H1 (cell line): ENCODE data around the gene AHR. TPM values are rescaled to one million over a fixed set of nuclear protein-coding genes. Genes with fewer than 3 reads are reported as not detected.

Source experiments
- CTCF ChIA-PET: fragments of 300-600 bp; sonication (Branson Sonifier 250); formaldehyde crosslinking; loops from one replicate; lab custom pipeline; 2021; ENCODE audit not compliant: partially characterized antibody; lab: Charles Lee
- POLR2A ChIA-PET: fragments of 300-600 bp; sonication (Branson Sonifier 250); formaldehyde crosslinking; loops from one replicate; lab custom pipeline; 2021; ENCODE audit warnings: inconsistent platforms; ENCODE audit not compliant: partially characterized antibody; lab: Charles Lee
- DNase-seq, 2 experiments: peaks; one replicate each; pipeline versions ENCODE4 v3.0.0 to v3.0.0-alpha.2; 2010 to 2022; ENCODE audit warnings: low spot score in 2 of 2, low read depth in 1 of 2, mixed read lengths in 1 of 2
- FAIRE-seq: peaks from 2 replicates; lab custom pipeline; 2011; peaks lifted over from hg19 to GRCh38; lab: Jason Lieb, UNC
- H2AFZ ChIP-seq: 2 replicates; pipeline ENCODE4 v1.8.1; 2012; ENCODE audit warnings: low read length, inconsistent platforms
- H2AK5ac ChIP-seq: 2 replicates; pipeline ENCODE4 v1.6.1; 2013; ENCODE audit warnings: low read depth, low read length
- H2BK120ac ChIP-seq: replicated peaks from 2 replicates; pipeline ENCODE3; 2013; ENCODE audit warnings: low read depth, low read length, inconsistent platforms
- H2BK12ac ChIP-seq: 2 replicates; pipeline ENCODE4 v1.6.1; 2013; ENCODE audit warnings: low read depth, low read length
- H2BK15ac ChIP-seq: 2 replicates; pipeline ENCODE4 v1.6.1; 2013; ENCODE audit warnings: low read length
- H2BK20ac ChIP-seq: 2 replicates; pipeline ENCODE4 v1.6.1; 2013; ENCODE audit warnings: low read length
- H2BK5ac ChIP-seq: 2 replicates; pipeline ENCODE4 v1.6.1; 2013; ENCODE audit warnings: low read depth, low read length
- H3K14ac ChIP-seq: 2 replicates; pipeline ENCODE4 v1.6.1; 2013; ENCODE audit warnings: inconsistent platforms; ENCODE audit not compliant: insufficient read length
- H3K18ac ChIP-seq: 2 replicates; pipeline ENCODE4 v1.6.1; 2013; ENCODE audit warnings: low read length; ENCODE audit errors: extremely low read depth
- H3K23ac ChIP-seq: 2 replicates; pipeline ENCODE4 v1.6.1; 2013; ENCODE audit warnings: inconsistent platforms; ENCODE audit not compliant: insufficient read length
- H3K23me2 ChIP-seq: 2 replicates; pipeline ENCODE4 v1.6.1; 2013; ENCODE audit warnings: low read depth, low read length
- H3K27ac ChIP-seq: 2 replicates; pipeline ENCODE4 v1.6.1; 2011; ENCODE audit warnings: low read depth, low read length, inconsistent platforms
- H3K27me3 ChIP-seq, 4 experiments: replicated peaks in 1 of 4; 1 replicate in 1 of 4; 2 replicates in 3 of 4; pipeline versions ENCODE4 v1.6.1 to v1.8.1; 2011 to 2013; ENCODE audit warnings: low read length in 3 of 4, mild to moderate bottlenecking in 3 of 4, inconsistent platforms in 2 of 4, mixed read lengths in 2 of 4, moderate library complexity in 1 of 4; ENCODE audit not compliant: control insufficient read depth in 3 of 4, insufficient read depth in 3 of 4; ENCODE audit errors: extremely low read depth in 1 of 4
- H3K36me3 ChIP-seq, 4 experiments: 2 replicates each; pipeline versions ENCODE4 v1.6.1 to v1.8.1; 2011 to 2013; ENCODE audit warnings: mild to moderate bottlenecking in 4 of 4, low read length in 3 of 4, moderate library complexity in 2 of 4, control low read depth in 1 of 4, inconsistent platforms in 1 of 4; ENCODE audit not compliant: insufficient read depth in 4 of 4, control insufficient read depth in 2 of 4
- H3K4ac ChIP-seq: replicated peaks from 2 replicates; pipeline ENCODE3; 2013; ENCODE audit warnings: low read length, low read depth, mixed read lengths, inconsistent platforms; ENCODE audit not compliant: insufficient read length
- H3K4me1 ChIP-seq, 4 experiments: replicated peaks in 1 of 4; 1 replicate in 1 of 4; 2 replicates in 3 of 4; pipeline versions ENCODE4 v1.6.1 to v1.8.1; 2011 to 2013; ENCODE audit warnings: low read length in 3 of 4, inconsistent platforms in 2 of 4, mixed read lengths in 1 of 4; ENCODE audit not compliant: insufficient read depth in 4 of 4, control insufficient read depth in 3 of 4
- H3K4me2 ChIP-seq, 2 experiments: 2 replicates each; pipeline versions ENCODE4 v1.6.1 to v1.8.1; 2011 to 2013; ENCODE audit warnings: low read depth in 2 of 2, low read length in 2 of 2, control low read depth in 1 of 2, inconsistent platforms in 1 of 2, mild to moderate bottlenecking in 1 of 2; ENCODE audit not compliant: insufficient read depth in 1 of 2
- H3K4me3 ChIP-seq, 4 experiments: fragments of 200-600, 300-600 bp in 1 of 4; sonication (generic), shearing (Covaris generic), sonication (Bioruptor Twin) in 1 of 4; 2 replicates each; pipeline versions ENCODE4 v1.5.1 to v1.8.1; 2011 to 2016; ENCODE audit warnings: low read length in 4 of 4, low read depth in 3 of 4, control low read depth in 2 of 4, inconsistent platforms in 2 of 4, mild to moderate bottlenecking in 2 of 4, mixed read lengths in 1 of 4, moderate library complexity in 1 of 4; ENCODE audit not compliant: insufficient read depth in 2 of 4; ENCODE audit errors: extremely low read depth in 1 of 4
- H3K56ac ChIP-seq: replicated peaks from 2 replicates; pipeline ENCODE3; 2013; ENCODE audit warnings: low read depth, mild to moderate bottlenecking, mixed read lengths, low read length, inconsistent platforms; ENCODE audit not compliant: insufficient read length
- H3K79me1 ChIP-seq: 2 replicates; pipeline ENCODE4 v1.6.1; 2013; ENCODE audit warnings: low read depth, low read length, control low read depth
- H3K79me2 ChIP-seq, 2 experiments: 2 replicates each; pipeline versions ENCODE4 v1.6.1 to v1.8.1; 2012 to 2013; ENCODE audit warnings: low read length in 2 of 2, mild to moderate bottlenecking in 2 of 2, inconsistent platforms in 1 of 2; ENCODE audit not compliant: insufficient read depth in 2 of 2, control insufficient read depth in 1 of 2
- H3K9ac ChIP-seq, 4 experiments: replicated peaks in 1 of 4; 1 replicate in 1 of 4; 2 replicates in 3 of 4; pipeline versions ENCODE4 v1.6.1 to v1.8.1; 2011 to 2013; ENCODE audit warnings: low read depth in 3 of 4, low read length in 3 of 4, control low read depth in 2 of 4, mild to moderate bottlenecking in 2 of 4, moderate library complexity in 2 of 4, inconsistent platforms in 1 of 4; ENCODE audit errors: extremely low read depth in 1 of 4
- H3K9me3 ChIP-seq, 2 experiments: 2 replicates each; pipeline versions ENCODE4 v1.6.1 to v1.8.1; 2012 to 2013; ENCODE audit warnings: mild to moderate bottlenecking in 2 of 2, moderate library complexity in 2 of 2, control low read depth in 1 of 2, inconsistent platforms in 1 of 2, low read depth in 1 of 2, low read length in 1 of 2, mixed read lengths in 1 of 2; ENCODE audit not compliant: insufficient read depth in 2 of 2
- H4K20me1 ChIP-seq, 2 experiments: replicated peaks in 1 of 2; 2 replicates each; pipeline versions ENCODE3 to v1.8.1; 2011 to 2013; ENCODE audit warnings: inconsistent platforms in 2 of 2, low read length in 2 of 2, mild to moderate bottlenecking in 1 of 2; ENCODE audit not compliant: insufficient read depth in 2 of 2, control insufficient read depth in 1 of 2
- H4K5ac ChIP-seq: 2 replicates; pipeline ENCODE4 v1.6.1; 2013; ENCODE audit warnings: low read length, low read depth, mixed read lengths, inconsistent platforms; ENCODE audit not compliant: insufficient read length
- H4K8ac ChIP-seq: 2 replicates; pipeline ENCODE4 v1.8.0; 2013; ENCODE audit warnings: mild to moderate bottlenecking, moderate library complexity, low read length, inconsistent platforms; ENCODE audit not compliant: insufficient read depth; ENCODE audit errors: extremely low read depth
- H4K91ac ChIP-seq: replicated peaks from 2 replicates; pipeline ENCODE3; 2013; ENCODE audit warnings: low read length, mixed read lengths, inconsistent platforms; ENCODE audit not compliant: insufficient read length
- CHD2 ChIP-seq: IDR thresholded peaks from 2 replicates; pipeline ENCODE4 v1.6.1; 2012; ENCODE audit warnings: low read length, improper control_type of control experiment
- EZH2 ChIP-seq: fragments of 200-600 bp; sonication (generic); IDR thresholded peaks from 2 replicates; pipeline ENCODE4 v1.7.1; 2012; ENCODE audit warnings: low read depth, mild to moderate bottlenecking, moderate library complexity, low read length, inconsistent platforms; ENCODE audit not compliant: severe bottlenecking
- RFX5 ChIP-seq: IDR thresholded peaks from 2 replicates; pipeline ENCODE4 v1.6.1; 2011; ENCODE audit warnings: low read depth, low read length, improper control_type of control experiment, borderline replicate concordance
- TBP ChIP-seq: IDR thresholded peaks from 2 replicates; pipeline ENCODE4 v1.6.1; 2011; ENCODE audit warnings: low read depth, low read length, improper control_type of control experiment
- TCF12 ChIP-seq: IDR thresholded peaks from 2 replicates; pipeline ENCODE4 v1.6.1; 2011; ENCODE audit warnings: low read depth, mild to moderate bottlenecking, low read length
- WGBS, 2 experiments: shearing (Covaris generic) in 1 of 2; methylation state at CpG; one replicate each; pipeline versions ENCODE4 v1.1.6 to v1.1.7; 2013 to 2015; ENCODE audit warnings: low lambda C conversion rate in 2 of 2, mixed read lengths in 2 of 2, inconsistent platforms in 1 of 2, low coverage in 1 of 2, missing lambda C conversion rate in 1 of 2; ENCODE audit not compliant: insufficient replicate concordance in 2 of 2, insufficient coverage in 1 of 2, insufficient read length in 1 of 2; ENCODE audit errors: extremely low coverage in 1 of 2, missing lambda C conversion rate in 1 of 2; 5-methylcytosine and 5-hydroxymethylcytosine counted together
- polyA plus RNA-seq, 7 experiments: library from polyadenylated mRNA; depleted of rRNA in 3 of 7; stranded (reverse) in 5 of 7; unstranded in 2 of 7; fragments of >200 nt in 5 of 7; fragments of 200-250 nt in 2 of 7; gene quantifications; 1 replicate in 5 of 7; 2 replicates in 1 of 7; 4 replicates in 1 of 7; pipeline versions ENCODE4 v1.2.1 to v1.2.3, GENCODE V29; 2011 to 2013; ENCODE audit warnings: missing spikeins in 2 of 7, mixed read lengths in 2 of 7
- total RNA-seq: library from RNA; stranded (reverse); fragmentation: NEBNext Ultra II Directional; extraction: Animal tissue kit (Norgen Biotek cat#: 25700); gene quantifications from 2 replicates; pipeline ENCODE4 v1.2.1, GENCODE V29; 2021
- TF ChIP-seq, protein P1 (sequence below), 3 experiments: IDR thresholded peaks; 1 replicate in 2 of 3; 2 replicates in 1 of 3; pipeline versions ENCODE4 v1.5.1 to v1.6.1; 2011; ENCODE audit warnings: low read length in 3 of 3, mild to moderate bottlenecking in 3 of 3, inconsistent platforms in 2 of 3, low read depth in 1 of 3, moderate library complexity in 1 of 3; ENCODE audit not compliant: insufficient read depth in 1 of 3; ENCODE audit errors: control extremely low read depth in 1 of 3

AHR gene
- total and polyA plus RNA-seq, 2 of the 8 experiments (the other 6 are each of a cell fraction or from before 2014, with no cell fraction given), result 1.4 to 9.7 TPM

DNA sequence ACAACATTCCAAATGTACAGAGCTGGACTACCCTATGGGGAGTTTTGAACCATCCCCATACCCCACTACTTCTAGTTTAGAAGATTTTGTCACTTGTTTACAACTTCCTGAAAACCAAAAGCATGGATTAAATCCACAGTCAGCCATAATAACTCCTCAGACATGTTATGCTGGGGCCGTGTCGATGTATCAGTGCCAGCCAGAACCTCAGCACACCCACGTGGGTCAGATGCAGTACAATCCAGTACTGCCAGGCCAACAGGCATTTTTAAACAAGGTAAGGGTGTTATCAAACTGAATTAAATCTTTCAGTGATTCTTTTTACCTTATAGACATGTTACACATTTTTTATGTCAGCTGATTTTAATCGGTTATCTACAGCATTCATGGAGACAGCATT, 41.5 kb downstream of the AHR start:
- Histone ChIP-seq H3K9me3 (no peaks in the 10 kb centered on the region), H2AFZ (no peak overlapping the region), H2BK120ac (no peak overlapping the region), H3K4me1 (peaks cover 0 to 5% (median 3%) of the 10 kb centered on the region in 4 experiments; a peak in 4 of 7 replicates), H3K4me3 (no peak overlapping the region), H4K5ac (no peak overlapping the region), H3K56ac (no peak overlapping the region), H3K23ac (no peak overlapping the region), H4K91ac (peak overlapping the region; percentile 62), H3K79me1 (no peaks in the 10 kb centered on the region), H3K27me3 (no peaks in the 10 kb centered on the region), H3K79me2 (0 out of 4 replicates have a peak, but pooled peaks cover 0 to 3% of the 10 kb centered on the region in 2 experiments), H2BK12ac (no peak overlapping the region), H4K8ac (no peak overlapping the region), H2BK20ac (no peak overlapping the region), H3K36me3 (peaks cover 0 to 14% (median 6%) of the 10 kb centered on the region in 4 experiments; a peak in 5 of 8 replicates), H3K4ac (no peak overlapping the region), H3K4me2 (no peak overlapping the region), H3K18ac (no peak overlapping the region), H2AK5ac (0 out of 2 replicates have a peak overlapping the region, but pooled peaks have one; percentile 57), H3K14ac (no peak overlapping the region), H2BK15ac (no peak overlapping the region), H3K9ac (no peak overlapping the region), H3K23me2 (no peaks in the 10 kb centered on the region), H4K20me1 (no peaks in the 10 kb centered on the region), H3K27ac (no peak overlapping the region), H2BK5ac (no peak overlapping the region)
- ChIA-PET POLR2A (interaction anchor here (0.6 kb wide), 1 partner anchor 20 kb away, joined by 4 read pairs; no protein-coding TSS in a partner anchor), CTCF (interaction anchor here (0.6 to 1.0 kb wide), 2 partner anchors 423 to 515 kb away, joined by 3 read pairs; no protein-coding TSS in a partner anchor)
- DNase-seq, result no peak
- FAIRE-seq, result no peak
- TF ChIP-seq TCF12, result no peak
- no peak for TF ChIP-seq EZH2
- TF ChIP-seq TBP, result no peak
- TF ChIP-seq, protein P1, sequence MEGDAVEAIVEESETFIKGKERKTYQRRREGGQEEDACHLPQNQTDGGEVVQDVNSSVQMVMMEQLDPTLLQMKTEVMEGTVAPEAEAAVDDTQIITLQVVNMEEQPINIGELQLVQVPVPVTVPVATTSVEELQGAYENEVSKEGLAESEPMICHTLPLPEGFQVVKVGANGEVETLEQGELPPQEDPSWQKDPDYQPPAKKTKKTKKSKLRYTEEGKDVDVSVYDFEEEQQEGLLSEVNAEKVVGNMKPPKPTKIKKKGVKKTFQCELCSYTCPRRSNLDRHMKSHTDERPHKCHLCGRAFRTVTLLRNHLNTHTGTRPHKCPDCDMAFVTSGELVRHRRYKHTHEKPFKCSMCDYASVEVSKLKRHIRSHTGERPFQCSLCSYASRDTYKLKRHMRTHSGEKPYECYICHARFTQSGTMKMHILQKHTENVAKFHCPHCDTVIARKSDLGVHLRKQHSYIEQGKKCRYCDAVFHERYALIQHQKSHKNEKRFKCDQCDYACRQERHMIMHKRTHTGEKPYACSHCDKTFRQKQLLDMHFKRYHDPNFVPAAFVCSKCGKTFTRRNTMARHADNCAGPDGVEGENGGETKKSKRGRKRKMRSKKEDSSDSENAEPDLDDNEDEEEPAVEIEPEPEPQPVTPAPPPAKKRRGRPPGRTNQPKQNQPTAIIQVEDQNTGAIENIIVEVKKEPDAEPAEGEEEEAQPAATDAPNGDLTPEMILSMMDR (IDR thresholded peaks at IDR 0.05; ENCODE audit: control extremely low read depth in 1 of 3, insufficient read depth in 1 of 3, low read depth in 1 of 3, low read length in 3 of 3), result no peak
- no peak for TF ChIP-seq CHD2
- TF ChIP-seq RFX5, result no peak
- 87% methylated on average over 4 of the region's 4 CpGs; no CpG with 5 or more reads in 1 of the 2 experiments for WGBS, 2 experiments
